Liver (tissue), 9 donors: ENCODE measurements around the gene ABCG5. TPM values are rescaled to one million over a fixed set of nuclear protein-coding genes. Genes with fewer than 3 reads are reported as not detected.

Experiments
- DNase-seq: peaks from one replicate; pipeline ENCODE4 v3.0.0-alpha.2; 2017; ENCODE audit warnings: low spot score
- H3K27ac ChIP-seq, 2 donors: one replicate each; pipeline ENCODE4 v1.7.0; 2013; ENCODE audit warnings: inconsistent platforms in 2 of 2, low read length in 2 of 2, control low read depth in 1 of 2, low read depth in 1 of 2, mild to moderate bottlenecking in 1 of 2
- H3K27me3 ChIP-seq, 4 donors: one replicate each; pipeline versions ENCODE4 v1.6.1 to v1.7.0; 2013; ENCODE audit warnings: low read length in 3 of 4, inconsistent platforms in 1 of 4, mild to moderate bottlenecking in 1 of 4, moderate library complexity in 1 of 4; ENCODE audit not compliant: control insufficient read depth in 4 of 4, insufficient read depth in 4 of 4
- H3K36me3 ChIP-seq, 4 donors: one replicate each; pipeline versions ENCODE4 v1.6.1 to v1.7.0; 2013; ENCODE audit warnings: low read length in 3 of 4, mild to moderate bottlenecking in 3 of 4, low read depth in 1 of 4, moderate library complexity in 1 of 4; ENCODE audit not compliant: control insufficient read depth in 4 of 4, insufficient read depth in 3 of 4
- H3K4me1 ChIP-seq, 4 donors: one replicate each; pipeline versions ENCODE4 v1.6.1 to v1.7.0; 2013; ENCODE audit warnings: low read length in 3 of 4, mild to moderate bottlenecking in 3 of 4, moderate library complexity in 1 of 4; ENCODE audit not compliant: control insufficient read depth in 4 of 4, insufficient read depth in 4 of 4
- H3K4me3 ChIP-seq, 3 donors: one replicate each; pipeline versions ENCODE4 v1.6.1 to v1.7.0; 2013; ENCODE audit warnings: low read length in 3 of 3, control low read depth in 1 of 3, low read depth in 1 of 3, mild to moderate bottlenecking in 1 of 3
- H3K9ac ChIP-seq, 2 donors: one replicate each; pipeline ENCODE4 v1.7.0; 2013; ENCODE audit warnings: low read length in 2 of 2, mild to moderate bottlenecking in 2 of 2, moderate library complexity in 2 of 2, control low read depth in 1 of 2, low read depth in 1 of 2
- H3K9me3 ChIP-seq, 4 donors: one replicate each; pipeline versions ENCODE4 v1.6.1 to v1.7.0; 2013; ENCODE audit warnings: low read length in 3 of 4; ENCODE audit not compliant: control insufficient read depth in 4 of 4
- EGR1 ChIP-seq, 2 donors: IDR thresholded peaks; 2 replicates each; pipeline ENCODE4 v1.6.1; 2016 to 2018; ENCODE audit warnings: antibody characterized with exemption in 2 of 2, low read depth in 2 of 2
- FOXA2 ChIP-seq: IDR thresholded peaks from 2 replicates; pipeline ENCODE4 v1.6.1; 2016; ENCODE audit warnings: antibody characterized with exemption
- GABPA ChIP-seq, 2 donors: IDR thresholded peaks in 1 of 2; conservative IDR thresholded peaks in 1 of 2; 2 replicates each; pipeline ENCODE4 v1.6.1; 2016; ENCODE audit warnings: antibody characterized with exemption in 2 of 2, mild to moderate bottlenecking in 1 of 2, moderate library complexity in 1 of 2
- HNF4A ChIP-seq, 2 donors: conservative IDR thresholded peaks; 2 replicates each; pipeline ENCODE4 v1.6.1; 2016; ENCODE audit warnings: antibody characterized with exemption in 2 of 2, mild to moderate bottlenecking in 2 of 2
- JUND ChIP-seq, 2 donors: IDR thresholded peaks; 2 replicates each; pipeline ENCODE4 v1.6.1; 2016; ENCODE audit warnings: antibody characterized with exemption in 2 of 2
- NR2F2 ChIP-seq: IDR thresholded peaks from 2 replicates; pipeline ENCODE4 v1.6.1; 2016; ENCODE audit warnings: antibody characterized with exemption
- RXRA ChIP-seq, 2 donors: IDR thresholded peaks; 2 replicates each; pipeline ENCODE4 v1.6.1; 2017 to 2018; ENCODE audit warnings: antibody characterized with exemption in 2 of 2, mild to moderate bottlenecking in 1 of 2
- SP1 ChIP-seq: IDR thresholded peaks from 2 replicates; pipeline ENCODE4 v1.6.1; 2018; ENCODE audit warnings: antibody characterized with exemption, mild to moderate bottlenecking
- TAF1 ChIP-seq: conservative IDR thresholded peaks from 2 replicates; pipeline ENCODE4 v1.6.1; 2016; ENCODE audit warnings: antibody characterized with exemption, mild to moderate bottlenecking
- YY1 ChIP-seq: IDR thresholded peaks from 2 replicates; pipeline ENCODE4 v1.6.1; 2016; ENCODE audit warnings: antibody characterized with exemption, mild to moderate bottlenecking
- WGBS: extraction: QIAGEN DNeasy Blood & Tissue Kit; methylation state at CpG from one replicate; pipeline ENCODE4 v1.1.7; 2013; 5-methylcytosine and 5-hydroxymethylcytosine counted together
- polyA plus RNA-seq, 2 donors: library from polyadenylated mRNA; stranded (reverse) in 1 of 2; unstranded in 1 of 2; fragments of 200-250 nt in 1 of 2; fragments of >200 nt in 1 of 2; fragmentation: Nextera tagmentation in 1 of 2; extraction: Ambion mirVana in 1 of 2; gene quantifications; one replicate each; pipeline versions ENCODE4 v1.2.1 to v1.2.3, GENCODE V29; 2013 to 2015
- total RNA-seq, 2 donors: library from RNA; depleted of rRNA; stranded (reverse); fragments of >200 nt; gene quantifications; one replicate each; pipeline ENCODE4 v1.2.3, GENCODE V29; 2014
- TF ChIP-seq, protein P1 (sequence below): fragments of 150-350 bp; IDR thresholded peaks from 2 replicates; pipeline ENCODE4 v1.5.1; 2017; ENCODE audit warnings: improper control_type of control experiment, low read depth, low read length; ENCODE audit not compliant: missing input control
- TF ChIP-seq, protein P2 (sequence below): IDR thresholded peaks from 2 replicates; pipeline ENCODE4 v1.6.1; 2016; ENCODE audit warnings: antibody characterized with exemption
- TF ChIP-seq, protein P3 (sequence below): IDR thresholded peaks from 2 replicates; pipeline ENCODE4 v1.6.1; 2016; ENCODE audit warnings: antibody characterized with exemption
- TF ChIP-seq, protein P4 (sequence below): IDR thresholded peaks from 2 replicates; pipeline ENCODE4 v1.6.1; 2016; ENCODE audit warnings: antibody characterized with exemption
- TF ChIP-seq, protein P5 (sequence below): IDR thresholded peaks from 2 replicates; pipeline ENCODE4 v1.6.1; 2016; ENCODE audit warnings: antibody characterized with exemption, mild to moderate bottlenecking
- donor health status: healthy.
- donor health status: healthy.
- donor health status: healthy.
- donor health status: healthy.
- donor health status: healthy.

Gene ABCG5
- total and polyA plus RNA-seq, 4 donors, result 15.4 to 63.8 (median 38.5) TPM

DNA sequence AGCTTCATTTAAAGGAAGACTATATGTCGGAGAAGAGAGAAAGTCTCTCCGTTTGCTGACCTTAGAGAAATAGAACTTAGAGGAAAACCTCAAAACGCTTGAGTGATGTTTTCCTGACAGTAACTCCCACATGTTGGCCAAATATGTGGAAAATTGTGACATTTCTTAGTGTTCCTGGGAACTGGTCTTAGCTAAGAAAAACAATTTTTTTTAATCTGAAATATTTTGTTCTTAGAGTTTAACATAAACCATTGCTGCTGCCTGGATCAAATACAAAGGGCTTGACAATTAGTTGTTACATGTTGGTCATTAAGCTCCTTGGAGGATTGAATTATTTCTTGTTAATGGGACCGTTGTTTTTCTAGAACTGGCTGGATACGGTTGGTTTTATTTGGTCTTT lies 48.5 kb downstream of the ABCG5 start (continued):
- TF ChIP-seq, protein P1, sequence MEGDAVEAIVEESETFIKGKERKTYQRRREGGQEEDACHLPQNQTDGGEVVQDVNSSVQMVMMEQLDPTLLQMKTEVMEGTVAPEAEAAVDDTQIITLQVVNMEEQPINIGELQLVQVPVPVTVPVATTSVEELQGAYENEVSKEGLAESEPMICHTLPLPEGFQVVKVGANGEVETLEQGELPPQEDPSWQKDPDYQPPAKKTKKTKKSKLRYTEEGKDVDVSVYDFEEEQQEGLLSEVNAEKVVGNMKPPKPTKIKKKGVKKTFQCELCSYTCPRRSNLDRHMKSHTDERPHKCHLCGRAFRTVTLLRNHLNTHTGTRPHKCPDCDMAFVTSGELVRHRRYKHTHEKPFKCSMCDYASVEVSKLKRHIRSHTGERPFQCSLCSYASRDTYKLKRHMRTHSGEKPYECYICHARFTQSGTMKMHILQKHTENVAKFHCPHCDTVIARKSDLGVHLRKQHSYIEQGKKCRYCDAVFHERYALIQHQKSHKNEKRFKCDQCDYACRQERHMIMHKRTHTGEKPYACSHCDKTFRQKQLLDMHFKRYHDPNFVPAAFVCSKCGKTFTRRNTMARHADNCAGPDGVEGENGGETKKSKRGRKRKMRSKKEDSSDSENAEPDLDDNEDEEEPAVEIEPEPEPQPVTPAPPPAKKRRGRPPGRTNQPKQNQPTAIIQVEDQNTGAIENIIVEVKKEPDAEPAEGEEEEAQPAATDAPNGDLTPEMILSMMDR, result no peak
- TF ChIP-seq, protein P2, sequence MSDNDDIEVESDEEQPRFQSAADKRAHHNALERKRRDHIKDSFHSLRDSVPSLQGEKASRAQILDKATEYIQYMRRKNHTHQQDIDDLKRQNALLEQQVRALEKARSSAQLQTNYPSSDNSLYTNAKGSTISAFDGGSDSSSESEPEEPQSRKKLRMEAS, result no peak
- TF ChIP-seq TAF1, result no peak

DNA sequence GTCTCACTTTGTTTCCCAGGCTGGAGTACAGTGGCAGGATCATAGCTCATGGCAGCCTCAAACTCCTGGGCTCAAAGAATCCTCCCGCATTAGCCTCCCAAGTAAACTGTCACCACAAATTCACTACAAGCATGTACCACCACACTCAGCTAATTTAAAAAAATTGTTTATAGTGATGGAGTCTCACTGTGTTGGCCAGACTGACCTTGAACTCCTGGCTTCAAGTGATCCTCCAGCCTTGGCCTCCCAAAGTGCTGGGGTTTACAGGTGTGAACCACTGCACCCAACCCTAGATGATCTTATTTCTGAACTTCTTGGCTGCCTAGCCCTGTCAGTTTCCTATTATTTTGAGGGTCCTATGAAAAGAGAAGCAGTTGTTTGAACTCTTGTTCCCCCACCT lies 50.0 kb downstream of the ABCG5 start:
- no peak overlapping the region for H3K4me3 ChIP-seq
- no peak overlapping the region for H3K27ac ChIP-seq
- TF ChIP-seq SP1, result no peak
- no peak for TF ChIP-seq TAF1
- TF ChIP-seq, protein P1, result no peak
- TF ChIP-seq, protein P3, sequence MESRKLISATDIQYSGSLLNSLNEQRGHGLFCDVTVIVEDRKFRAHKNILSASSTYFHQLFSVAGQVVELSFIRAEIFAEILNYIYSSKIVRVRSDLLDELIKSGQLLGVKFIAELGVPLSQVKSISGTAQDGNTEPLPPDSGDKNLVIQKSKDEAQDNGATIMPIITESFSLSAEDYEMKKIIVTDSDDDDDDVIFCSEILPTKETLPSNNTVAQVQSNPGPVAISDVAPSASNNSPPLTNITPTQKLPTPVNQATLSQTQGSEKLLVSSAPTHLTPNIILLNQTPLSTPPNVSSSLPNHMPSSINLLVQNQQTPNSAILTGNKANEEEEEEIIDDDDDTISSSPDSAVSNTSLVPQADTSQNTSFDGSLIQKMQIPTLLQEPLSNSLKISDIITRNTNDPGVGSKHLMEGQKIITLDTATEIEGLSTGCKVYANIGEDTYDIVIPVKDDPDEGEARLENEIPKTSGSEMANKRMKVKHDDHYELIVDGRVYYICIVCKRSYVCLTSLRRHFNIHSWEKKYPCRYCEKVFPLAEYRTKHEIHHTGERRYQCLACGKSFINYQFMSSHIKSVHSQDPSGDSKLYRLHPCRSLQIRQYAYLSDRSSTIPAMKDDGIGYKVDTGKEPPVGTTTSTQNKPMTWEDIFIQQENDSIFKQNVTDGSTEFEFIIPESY, result no peak
- no peak for TF ChIP-seq RXRA (IDR thresholded peaks at IDR 0.05)
- no peak for TF ChIP-seq EGR1 (IDR thresholded peaks at IDR 0.05; ENCODE audit: low read depth in 2 of 2)
- no peak for TF ChIP-seq GABPA (IDR thresholded peaks at IDR 0.05 in 1 of 2, conservative IDR thresholded peaks at IDR 0.05 in 1 of 2)
- TF ChIP-seq, protein P2, result no peak
- TF ChIP-seq JUND (IDR thresholded peaks at IDR 0.05), result no peak
- TF ChIP-seq FOXA2, result no peak
- 98% methylated on average over 1 of the region's 1 CpG for WGBS
- H3K36me3 ChIP-seq, result peaks cover 0 to 5% (median under 1%) of the 10 kb centered on the region in 4 donors
- no peaks in the 10 kb centered on the region for H3K27me3 ChIP-seq
- no peaks in the 10 kb centered on the region for H3K9me3 ChIP-seq
- H3K4me1 ChIP-seq, result no peaks in the 10 kb centered on the region
- DNase-seq, result no peak
- no peak overlapping the region for H3K9ac ChIP-seq

DNA sequence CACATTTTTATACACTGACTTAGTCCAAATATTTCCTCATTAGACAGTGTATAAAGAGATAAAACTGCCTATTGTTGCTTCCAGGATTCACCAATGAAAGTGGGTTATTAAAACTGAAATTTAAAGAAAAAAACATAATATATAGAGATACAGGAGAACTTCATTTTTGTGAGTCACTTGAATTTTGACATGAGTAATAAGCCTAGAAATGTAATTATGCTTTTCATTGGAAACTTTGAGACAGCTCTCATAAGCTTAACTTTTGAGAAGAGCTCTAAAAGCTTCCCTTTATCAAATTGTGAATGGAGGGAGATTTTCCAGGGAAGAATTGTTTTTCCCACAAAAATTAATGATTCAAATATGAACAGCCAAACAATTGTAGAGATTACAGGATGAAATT lies 50.7 kb downstream of the ABCG5 start:
- Histone ChIP-seq H3K9ac (no peak overlapping the region), H3K9me3 (no peaks in the 10 kb centered on the region), H3K4me1 (no peaks in the 10 kb centered on the region), H3K4me3 (no peak overlapping the region), H3K36me3 (peaks cover 0 to 5% (median under 1%) of the 10 kb centered on the region in 4 donors), H3K27ac (no peak overlapping the region), H3K27me3 (no peaks in the 10 kb centered on the region)
- TF ChIP-seq YY1 (no peak), GABPA (IDR thresholded peaks at IDR 0.05 in 1 of 2, conservative IDR thresholded peaks at IDR 0.05 in 1 of 2) (no peak), EGR1 (IDR thresholded peaks at IDR 0.05; ENCODE audit: low read depth in 2 of 2) (no peak), HNF4A (conservative IDR thresholded peaks at IDR 0.05) (no peak), TAF1 (no peak), NR2F2 (no peak)
- TF ChIP-seq, protein P1, result no peak
- TF ChIP-seq, protein P4, sequence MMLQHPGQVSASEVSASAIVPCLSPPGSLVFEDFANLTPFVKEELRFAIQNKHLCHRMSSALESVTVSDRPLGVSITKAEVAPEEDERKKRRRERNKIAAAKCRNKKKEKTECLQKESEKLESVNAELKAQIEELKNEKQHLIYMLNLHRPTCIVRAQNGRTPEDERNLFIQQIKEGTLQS, result no peak
- TF ChIP-seq, protein P2, result no peak
- TF ChIP-seq, protein P5, sequence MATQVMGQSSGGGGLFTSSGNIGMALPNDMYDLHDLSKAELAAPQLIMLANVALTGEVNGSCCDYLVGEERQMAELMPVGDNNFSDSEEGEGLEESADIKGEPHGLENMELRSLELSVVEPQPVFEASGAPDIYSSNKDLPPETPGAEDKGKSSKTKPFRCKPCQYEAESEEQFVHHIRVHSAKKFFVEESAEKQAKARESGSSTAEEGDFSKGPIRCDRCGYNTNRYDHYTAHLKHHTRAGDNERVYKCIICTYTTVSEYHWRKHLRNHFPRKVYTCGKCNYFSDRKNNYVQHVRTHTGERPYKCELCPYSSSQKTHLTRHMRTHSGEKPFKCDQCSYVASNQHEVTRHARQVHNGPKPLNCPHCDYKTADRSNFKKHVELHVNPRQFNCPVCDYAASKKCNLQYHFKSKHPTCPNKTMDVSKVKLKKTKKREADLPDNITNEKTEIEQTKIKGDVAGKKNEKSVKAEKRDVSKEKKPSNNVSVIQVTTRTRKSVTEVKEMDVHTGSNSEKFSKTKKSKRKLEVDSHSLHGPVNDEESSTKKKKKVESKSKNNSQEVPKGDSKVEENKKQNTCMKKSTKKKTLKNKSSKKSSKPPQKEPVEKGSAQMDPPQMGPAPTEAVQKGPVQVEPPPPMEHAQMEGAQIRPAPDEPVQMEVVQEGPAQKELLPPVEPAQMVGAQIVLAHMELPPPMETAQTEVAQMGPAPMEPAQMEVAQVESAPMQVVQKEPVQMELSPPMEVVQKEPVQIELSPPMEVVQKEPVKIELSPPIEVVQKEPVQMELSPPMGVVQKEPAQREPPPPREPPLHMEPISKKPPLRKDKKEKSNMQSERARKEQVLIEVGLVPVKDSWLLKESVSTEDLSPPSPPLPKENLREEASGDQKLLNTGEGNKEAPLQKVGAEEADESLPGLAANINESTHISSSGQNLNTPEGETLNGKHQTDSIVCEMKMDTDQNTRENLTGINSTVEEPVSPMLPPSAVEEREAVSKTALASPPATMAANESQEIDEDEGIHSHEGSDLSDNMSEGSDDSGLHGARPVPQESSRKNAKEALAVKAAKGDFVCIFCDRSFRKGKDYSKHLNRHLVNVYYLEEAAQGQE, result no peak
- no peak for DNase-seq
